Measurements from ENCODE around the gene GPR45. TPM values are rescaled to one million over a fixed set of nuclear protein-coding genes. Genes with fewer than 3 reads are reported as not detected.
A peak's percentile ranks its signal among the peaks of the same experiment; 100 is the strongest.

GPR45 gene
- total RNA-seq, 4 donors from 2014 or later: not detected

GRCh38 chr2:105224444-105224843, 17.1 kb upstream of the GPR45 start:
- WGBS, 2 donors: 72 to 81% methylated on average over 9 of the region's 9 CpGs
- TF ChIP-seq CTCF (IDR thresholded peaks at IDR 0.05) (no peak), POLR2A (IDR thresholded peaks at IDR 0.05) (no peak)

GRCh38 chr2:105231232-105231619, 10.3 kb upstream of the GPR45 start:
- H3K27ac ChIP-seq: no peak overlapping the region
- WGBS, 2 donors: 54 to 74% methylated on average over 3 of the region's 3 CpGs
- no peak for TF ChIP-seq POLR2A (IDR thresholded peaks at IDR 0.05)
- no peak for TF ChIP-seq CTCF (IDR thresholded peaks at IDR 0.05)
- H3K4me1 ChIP-seq: peaks cover 0 to 7% (median 0%) of the 10 kb centered on the region in 3 donors
- H3K9me3 ChIP-seq: no peaks in the 10 kb centered on the region
- DNase-seq: no peak
- H3K36me3 ChIP-seq: no peaks in the 10 kb centered on the region
- intact Hi-C loops (cut with DNase I): no loop called here
- H3K27me3 ChIP-seq: peaks cover 0 to 9% (median 0%) of the 10 kb centered on the region in 4 donors
- H3K4me3 ChIP-seq: no peak overlapping the region

More at GRCh38 chr2:105224444-105224843, 17.1 kb upstream of the GPR45 start:
- no peak for DNase-seq
- Histone ChIP-seq H3K4me1 (no peaks in the 10 kb centered on the region), H3K9me3 (no peaks in the 10 kb centered on the region), H3K27me3 (peaks cover 0 to 9% (median 0%) of the 10 kb centered on the region in 4 donors), H3K4me3 (no peak overlapping the region), H3K36me3 (no peaks in the 10 kb centered on the region), H3K27ac (no peak overlapping the region)
- intact Hi-C loops (cut with DNase I): no loop called here

- DNase-seq: peak; percentile 8
- peak; percentile 34 to 68 (median 58) for TF ChIP-seq CTCF (IDR thresholded peaks at IDR 0.05)
- TF ChIP-seq POLR2A (IDR thresholded peaks at IDR 0.05): no peak
- intact Hi-C loops (cut with DNase I): loop anchor here (2.0 kb wide), 1 partner anchor 121 kb away; no protein-coding TSS in a partner anchor
- Histone ChIP-seq H3K27ac (no peak overlapping the region), H3K4me3 (no peak overlapping the region), H3K36me3 (no peaks in the 10 kb centered on the region), H3K4me1 (peaks cover 0 to 20% (median 0%) of the 10 kb centered on the region in 3 donors), H3K9me3 (no peaks in the 10 kb centered on the region), H3K27me3 (peaks cover 0 to 17% (median 0%) of the 10 kb centered on the region in 4 donors)
- WGBS, 2 donors: 8 to 16% methylated on average over 11 to 12 of the region's 12 CpGs
These were observed 6.0 kb upstream of the GPR45 start for GRCh38 chr2:105235388-105236059.

GRCh38 chr2:105236060-105236424, 5.5 kb upstream of the GPR45 start:
- intact Hi-C loops (cut with DNase I): loop anchor here (2.0 kb wide), 1 partner anchor 121 kb away; no protein-coding TSS in a partner anchor
- Histone ChIP-seq H3K27ac (no peak overlapping the region), H3K27me3 (peaks cover 0 to 17% (median 0%) of the 10 kb centered on the region in 4 donors), H3K36me3 (no peaks in the 10 kb centered on the region), H3K4me3 (no peak overlapping the region), H3K4me1 (peaks cover 0 to 20% (median 0%) of the 10 kb centered on the region in 3 donors), H3K9me3 (no peaks in the 10 kb centered on the region)
- 28 to 41% methylated on average over 5 of the region's 5 CpGs for WGBS, 2 donors
- TF ChIP-seq POLR2A (IDR thresholded peaks at IDR 0.05) (no peak), CTCF (IDR thresholded peaks at IDR 0.05) (no peak)
- DNase-seq: no peak

- TF ChIP-seq CTCF (IDR thresholded peaks at IDR 0.05) (no peak), POLR2A (IDR thresholded peaks at IDR 0.05) (no peak)
- no peak for DNase-seq
- Histone ChIP-seq H3K9me3 (no peaks in the 10 kb centered on the region), H3K4me1 (peaks cover 0 to 20% (median 0%) of the 10 kb centered on the region in 3 donors), H3K27me3 (peaks cover 0 to 24% (median 0%) of the 10 kb centered on the region in 4 donors), H3K4me3 (no peak overlapping the region), H3K36me3 (no peaks in the 10 kb centered on the region), H3K27ac (no peak overlapping the region)
- 47 to 73% methylated on average over 21 to 25 of the region's 41 CpGs for WGBS, 2 donors
- intact Hi-C loops (cut with DNase I): loop anchor here (2.0 kb wide), 1 partner anchor 122 kb away; no protein-coding TSS in a partner anchor
These were observed 4.3 kb upstream of the GPR45 start for GRCh38 chr2:105237045-105237765.
